HG03066 (cell line): ENCODE measurements around the gene ATP6V0E1.

Source experiments
- ATAC-seq: cut with Tn5 transposase; IDR thresholded peaks from one replicate; pipeline ENCODE4 v1.9.1; 2021; ENCODE audit warnings: low read depth; ENCODE audit not compliant: unreplicated experiment

ATP6V0E1 gene

DNA sequence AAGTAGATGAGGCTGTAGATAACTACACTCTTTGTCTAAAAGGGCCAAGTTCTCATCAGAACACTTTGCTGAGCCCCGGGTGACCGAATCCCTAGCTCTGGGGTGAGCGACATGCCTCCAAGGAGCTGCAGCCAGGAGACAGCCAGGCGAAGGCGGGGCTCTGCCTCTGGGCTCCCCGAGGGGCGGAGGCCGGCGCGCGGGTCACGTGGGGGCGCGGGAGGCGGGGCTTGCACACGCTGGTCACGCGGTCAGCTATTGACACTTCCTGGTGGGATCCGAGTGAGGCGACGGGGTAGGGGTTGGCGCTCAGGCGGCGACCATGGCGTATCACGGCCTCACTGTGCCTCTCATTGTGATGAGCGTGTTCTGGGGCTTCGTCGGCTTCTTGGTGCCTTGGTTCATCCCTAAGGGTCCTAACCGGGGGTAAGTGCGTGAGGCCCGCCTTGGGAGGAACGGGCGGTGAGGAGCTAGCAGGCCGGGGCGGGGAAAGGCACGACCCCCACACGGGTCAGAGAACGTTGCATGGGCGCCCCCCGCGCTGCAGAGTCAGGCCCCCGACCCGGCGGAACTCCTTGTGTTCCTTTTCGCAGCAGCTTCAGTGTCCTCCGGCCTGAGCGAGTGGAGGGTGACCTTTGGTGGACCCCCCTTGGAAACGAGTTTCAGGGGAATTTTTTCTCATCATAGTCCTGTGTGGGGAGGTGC lies at the start of gene ATP6V0E1:
ATP6V0E1 (plus strand) TSS at position 230 of the 702 bp plus-strand sequence; CDS start at position 320, 90 bp downstream.
- ATAC-seq: peak; percentile 86

DNA sequence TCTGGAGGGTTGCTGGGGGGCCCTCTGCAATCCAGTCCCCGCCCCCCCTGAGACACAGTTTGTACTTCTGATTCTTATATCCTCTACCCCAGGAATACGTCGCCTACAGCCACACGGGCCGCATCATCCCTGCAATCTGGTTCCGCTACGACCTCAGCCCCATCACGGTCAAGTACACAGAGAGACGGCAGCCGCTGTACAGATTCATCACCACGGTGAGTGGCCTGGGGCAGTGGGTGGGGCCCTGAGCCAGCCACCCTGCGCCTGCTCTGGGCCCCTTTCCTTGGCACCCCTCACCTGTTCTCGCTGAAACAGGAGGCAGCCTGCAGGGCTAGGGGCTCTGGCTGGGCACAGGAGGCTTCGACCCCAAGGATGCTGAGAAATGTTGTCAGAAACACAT lies 48.5 kb upstream of the ATP6V0E1 start:
- ATAC-seq: no peak

- no peak for ATAC-seq
These were observed 47.2 kb upstream of the ATP6V0E1 start for GRCh38 chr5:172936401-172936800.

GRCh38 chr5:172939071-172939470 lies 44.5 kb upstream of the ATP6V0E1 start:
- ATAC-seq: no peak

- ATAC-seq: no peak
These were observed 43.8 kb upstream of the ATP6V0E1 start for GRCh38 chr5:172939611-172940267.

DNA sequence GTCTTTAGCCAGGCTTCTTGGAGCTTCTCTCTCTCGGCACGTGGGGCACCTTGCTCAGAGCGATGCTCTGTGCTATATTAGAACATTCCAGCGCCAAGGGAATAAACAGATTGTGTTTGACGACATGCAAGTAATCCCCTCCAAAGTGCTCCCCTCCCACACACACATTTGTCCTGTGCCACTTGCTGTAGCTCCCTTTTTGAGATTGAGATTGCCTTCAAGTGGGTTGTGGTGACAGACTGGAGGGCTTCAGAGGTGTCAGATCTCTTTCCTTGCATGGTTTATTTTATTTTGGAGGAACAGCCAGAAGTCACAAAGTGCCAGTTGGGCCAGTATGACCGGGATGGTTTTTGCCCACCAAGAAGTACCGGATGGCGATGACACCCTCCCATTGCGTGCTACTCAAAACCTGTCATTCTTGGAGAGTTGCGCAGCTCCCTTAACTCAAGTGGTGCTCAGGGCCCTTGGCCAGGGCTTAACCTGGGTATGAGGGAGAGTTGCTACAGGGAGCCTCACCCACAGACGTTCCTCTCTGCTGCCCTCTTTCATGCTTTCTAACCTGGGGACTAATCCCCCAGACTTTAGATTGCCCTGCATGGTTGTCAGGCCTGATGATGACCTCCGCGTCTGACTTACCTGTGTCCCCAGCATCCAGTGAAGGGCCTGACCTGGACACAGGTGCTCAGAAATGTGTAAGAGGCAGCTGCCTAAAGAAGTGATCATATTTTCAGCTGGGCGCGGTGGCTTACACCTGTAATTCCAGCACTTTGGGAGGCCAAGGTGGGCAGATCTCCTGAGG lies 43.1 kb upstream of the ATP6V0E1 start:
- no peak for ATAC-seq

- ATAC-seq: no peak
These were observed 42.5 kb upstream of the ATP6V0E1 start for GRCh38 chr5:172941067-172941516.

GRCh38 chr5:172942556-172942955 lies 41.0 kb upstream of the ATP6V0E1 start:
- no peak for ATAC-seq

- ATAC-seq: no peak
These were observed 40.2 kb upstream of the ATP6V0E1 start for GRCh38 chr5:172943283-172943841.

- no peak for ATAC-seq
These were observed 39.7 kb upstream of the ATP6V0E1 start for GRCh38 chr5:172943906-172944305.

DNA sequence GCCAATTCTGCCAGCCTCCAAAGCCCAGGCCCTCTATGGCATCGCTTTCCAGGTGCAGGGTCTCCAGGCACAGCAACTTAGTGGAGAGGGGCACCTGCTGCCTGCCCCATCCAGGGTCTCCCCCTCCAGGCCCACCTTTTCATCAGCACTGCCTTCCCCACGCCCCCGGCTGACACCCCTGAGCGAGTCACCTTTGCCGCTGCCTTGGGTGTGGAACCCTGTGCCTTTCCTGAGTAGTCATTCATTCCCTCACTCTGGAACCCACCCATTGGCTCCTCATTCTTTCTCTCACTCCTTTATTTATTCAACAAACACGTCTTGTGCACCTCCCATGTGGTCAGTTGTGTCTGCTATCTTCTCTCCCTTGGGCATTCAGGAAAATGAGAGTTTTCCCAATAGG lies 38.8 kb upstream of the ATP6V0E1 start:
- ATAC-seq: no peak

DNA sequence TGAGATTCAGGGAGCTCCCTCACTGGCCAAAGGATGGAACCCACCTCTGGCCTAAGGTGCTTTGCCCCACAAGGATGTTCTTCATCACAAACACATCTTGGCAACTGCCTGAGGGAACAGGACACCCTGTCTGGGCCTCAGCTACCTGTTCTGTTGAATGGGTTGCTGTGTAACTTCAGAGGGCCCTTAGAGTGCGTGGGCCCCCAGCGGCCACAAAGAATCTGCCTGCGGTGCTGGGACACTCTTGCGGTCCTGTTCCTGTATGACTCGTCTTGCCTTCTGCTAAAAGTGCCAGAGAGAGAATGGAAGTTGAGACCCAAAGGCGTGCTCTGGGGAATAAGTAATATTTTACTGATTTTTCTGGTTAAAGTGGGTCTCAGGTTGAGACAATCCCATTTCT lies 38.4 kb upstream of the ATP6V0E1 start:
- no peak for ATAC-seq

DNA sequence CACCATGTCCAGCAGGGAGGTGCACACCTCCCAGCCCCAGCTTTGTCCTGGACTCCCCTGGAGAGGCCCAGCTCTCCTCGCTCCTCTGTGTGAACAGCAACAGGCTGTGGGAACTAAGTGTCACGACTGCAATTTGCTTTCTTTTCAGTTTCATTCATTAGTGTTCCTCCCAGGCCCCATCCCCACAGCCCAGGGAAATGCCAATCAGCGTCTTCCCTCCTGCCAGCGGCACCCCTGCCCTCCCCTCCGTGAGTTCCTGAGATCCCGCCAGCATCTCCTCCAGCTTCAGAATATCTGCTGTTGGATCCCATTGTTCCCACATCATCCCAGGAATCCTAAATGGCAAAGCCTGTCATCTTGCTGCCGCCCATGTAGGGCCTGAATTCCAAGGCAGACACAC lies 37.4 kb upstream of the ATP6V0E1 start:
- no peak for ATAC-seq

- ATAC-seq: no peak
These were observed 34.1 kb upstream of the ATP6V0E1 start for GRCh38 chr5:172949426-172949825.

- no peak for ATAC-seq
These were observed 33.2 kb upstream of the ATP6V0E1 start for GRCh38 chr5:172950176-172950965.

GRCh38 chr5:172951371-172952033 lies 32.1 kb upstream of the ATP6V0E1 start:
- no peak for ATAC-seq

- no peak for ATAC-seq
These were observed 31.5 kb upstream of the ATP6V0E1 start for GRCh38 chr5:172952034-172952511.

DNA sequence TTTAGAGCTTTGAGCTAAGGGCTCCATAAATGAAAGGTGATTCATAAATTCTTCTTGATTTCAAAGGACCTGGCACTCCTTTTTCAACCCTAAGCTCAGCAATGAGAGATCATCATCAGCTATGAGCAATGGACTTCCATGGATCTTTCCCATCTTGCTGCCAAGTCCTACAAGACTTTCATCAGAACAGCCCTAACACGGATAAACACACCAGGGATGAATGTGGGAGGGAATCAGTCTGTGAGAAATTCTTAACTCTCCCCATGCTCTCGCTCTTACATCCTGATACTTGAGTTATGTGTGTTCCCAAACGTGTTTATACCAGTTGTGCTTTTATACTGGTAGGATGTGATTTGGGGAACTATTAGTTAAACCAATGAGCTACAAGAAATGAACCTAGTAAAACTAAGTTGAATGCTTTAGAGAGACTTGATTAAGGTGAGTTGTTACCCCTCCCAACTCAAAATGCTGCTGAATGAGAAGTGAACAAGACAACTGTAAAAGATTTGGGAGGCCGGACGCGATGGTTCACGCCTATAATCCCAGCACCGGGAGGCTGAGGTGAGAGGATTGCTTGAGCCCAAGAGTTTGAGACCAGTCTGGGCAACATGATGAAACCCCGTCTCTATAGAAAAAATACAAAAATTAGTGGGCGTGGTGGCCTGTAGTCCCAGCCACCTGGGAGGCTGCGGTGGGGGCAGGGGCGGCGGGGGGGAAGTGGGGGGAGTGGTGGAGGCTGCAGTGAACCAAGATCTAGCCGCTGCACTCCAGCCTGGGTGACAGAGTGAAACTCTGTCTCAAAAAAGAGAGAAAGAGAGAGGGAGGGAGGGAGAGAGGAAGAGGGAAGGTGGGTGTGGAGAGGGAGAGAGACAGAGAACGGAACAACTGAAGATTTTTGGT lies 29.5 kb upstream of the ATP6V0E1 start:
- ATAC-seq: no peak

DNA sequence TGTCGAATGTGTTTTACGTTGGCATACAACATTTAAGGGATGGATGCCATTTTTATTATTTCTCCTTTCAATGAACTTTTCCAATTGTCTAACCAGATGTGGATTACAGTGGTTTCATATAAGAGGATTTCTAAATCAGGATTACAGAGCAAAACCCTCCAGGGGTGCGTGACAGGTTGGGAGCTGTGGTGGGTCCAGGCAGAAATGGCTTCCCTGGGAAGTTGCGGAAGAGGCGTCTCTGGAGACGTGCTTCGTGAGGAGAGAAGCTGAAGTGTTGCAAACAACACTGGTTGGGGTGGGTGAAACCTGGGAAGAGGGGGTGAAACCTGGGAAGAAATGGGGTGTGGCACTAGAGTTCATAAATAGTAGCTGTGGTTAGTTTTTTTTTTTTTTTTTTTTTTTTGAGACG lies 28.8 kb upstream of the ATP6V0E1 start:
- ATAC-seq: no peak
